Measurements from ENCODE around the gene SLC39A10.
A peak's percentile ranks its signal among the peaks of the same experiment; 100 is the strongest.

Gene SLC39A10, protein sequence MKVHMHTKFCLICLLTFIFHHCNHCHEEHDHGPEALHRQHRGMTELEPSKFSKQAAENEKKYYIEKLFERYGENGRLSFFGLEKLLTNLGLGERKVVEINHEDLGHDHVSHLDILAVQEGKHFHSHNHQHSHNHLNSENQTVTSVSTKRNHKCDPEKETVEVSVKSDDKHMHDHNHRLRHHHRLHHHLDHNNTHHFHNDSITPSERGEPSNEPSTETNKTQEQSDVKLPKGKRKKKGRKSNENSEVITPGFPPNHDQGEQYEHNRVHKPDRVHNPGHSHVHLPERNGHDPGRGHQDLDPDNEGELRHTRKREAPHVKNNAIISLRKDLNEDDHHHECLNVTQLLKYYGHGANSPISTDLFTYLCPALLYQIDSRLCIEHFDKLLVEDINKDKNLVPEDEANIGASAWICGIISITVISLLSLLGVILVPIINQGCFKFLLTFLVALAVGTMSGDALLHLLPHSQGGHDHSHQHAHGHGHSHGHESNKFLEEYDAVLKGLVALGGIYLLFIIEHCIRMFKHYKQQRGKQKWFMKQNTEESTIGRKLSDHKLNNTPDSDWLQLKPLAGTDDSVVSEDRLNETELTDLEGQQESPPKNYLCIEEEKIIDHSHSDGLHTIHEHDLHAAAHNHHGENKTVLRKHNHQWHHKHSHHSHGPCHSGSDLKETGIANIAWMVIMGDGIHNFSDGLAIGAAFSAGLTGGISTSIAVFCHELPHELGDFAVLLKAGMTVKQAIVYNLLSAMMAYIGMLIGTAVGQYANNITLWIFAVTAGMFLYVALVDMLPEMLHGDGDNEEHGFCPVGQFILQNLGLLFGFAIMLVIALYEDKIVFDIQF

DNA sequence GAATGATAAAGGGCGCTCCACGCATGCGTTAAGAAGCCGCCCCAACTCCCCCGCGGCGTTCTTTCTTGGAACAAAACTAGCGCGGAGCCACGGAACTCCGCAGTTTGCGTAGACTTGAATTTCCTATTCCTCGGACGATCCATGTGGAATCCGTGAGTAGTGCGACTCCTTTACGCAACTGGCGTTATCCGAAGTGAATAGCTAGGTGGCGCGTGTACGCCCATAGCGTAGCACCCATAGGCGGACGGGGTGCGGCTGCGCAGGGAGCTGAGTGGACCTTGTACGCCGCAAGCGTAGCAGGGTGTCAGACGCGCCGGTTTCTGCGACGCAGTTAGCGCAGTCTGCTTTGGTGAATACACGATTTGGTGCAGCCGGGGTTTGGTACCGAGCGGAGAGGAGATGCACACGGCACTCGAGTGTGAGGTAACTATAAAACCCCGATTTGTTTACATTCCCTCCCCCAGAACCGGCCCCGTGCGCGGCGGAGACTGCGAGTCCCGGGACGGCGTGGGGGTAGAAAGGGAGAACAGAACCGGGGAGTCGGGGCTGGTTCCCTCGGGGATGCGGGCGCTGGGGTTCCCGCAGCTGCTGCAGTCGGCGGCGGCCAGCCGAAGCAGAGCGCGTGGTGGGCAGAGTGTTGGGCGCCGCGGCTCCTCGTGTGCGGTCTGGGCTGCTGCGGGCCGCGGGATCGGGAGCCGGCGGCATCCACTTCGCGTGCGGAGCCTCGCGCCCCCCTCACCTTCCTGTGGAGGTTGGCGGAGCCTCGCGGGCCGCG lies at the start of gene SLC39A10:
Gene SLC39A10, plus strand, starts transcription at position 368 of the 775 bp plus-strand sequence. CDS start 22,817 bp downstream, outside the sequence.
- DNase-seq (ENCODE audit: low read depth in 2 of 2), result peak; percentile 94 to 97

DNA sequence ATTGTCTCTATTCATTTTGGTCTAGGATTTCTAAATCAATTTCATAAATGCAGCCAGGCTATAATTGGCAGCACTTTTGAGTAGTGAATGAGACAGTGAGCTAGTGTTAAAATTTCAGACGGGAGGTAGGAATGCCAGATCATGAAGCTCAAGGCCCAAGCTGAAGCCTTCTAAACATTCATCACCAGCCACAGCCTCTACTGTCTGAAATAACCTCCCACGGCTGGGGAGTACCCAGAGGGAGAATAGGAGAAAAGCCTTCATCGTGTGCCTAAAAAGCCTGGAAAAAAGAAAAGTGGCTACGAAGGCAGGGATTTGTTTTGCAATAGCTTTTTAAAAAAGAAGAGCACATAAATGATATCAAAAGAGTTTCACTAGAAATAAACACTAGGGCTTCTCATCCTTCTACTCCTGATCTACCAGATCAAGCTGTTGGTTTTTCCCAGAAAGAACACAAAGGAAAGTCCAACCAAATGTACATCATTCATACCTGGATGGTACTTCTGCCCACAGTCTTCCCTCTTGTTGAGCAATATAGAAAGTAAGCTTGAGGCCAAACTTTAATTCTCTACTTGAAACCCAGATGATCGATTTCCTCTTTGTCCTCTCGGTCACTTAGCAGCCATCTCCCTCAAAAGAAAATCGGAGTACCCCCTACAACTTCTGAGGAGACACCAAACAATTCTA lies 48.1 kb upstream of the SLC39A10 start:
- DNase-seq (ENCODE audit: low read depth in 2 of 2), result no peak

GRCh38 chr2:195610717-195611116 lies 46.3 kb upstream of the SLC39A10 start:
- DNase-seq (ENCODE audit: low read depth in 2 of 2), result no peak

GRCh38 chr2:195612611-195613495 lies 44.2 kb upstream of the SLC39A10 start:
- DNase-seq (ENCODE audit: low read depth in 2 of 2), result no peak

- no peak for DNase-seq (ENCODE audit: low read depth in 2 of 2)
These were observed 43.1 kb upstream of the SLC39A10 start for GRCh38 chr2:195613922-195614321.

DNA sequence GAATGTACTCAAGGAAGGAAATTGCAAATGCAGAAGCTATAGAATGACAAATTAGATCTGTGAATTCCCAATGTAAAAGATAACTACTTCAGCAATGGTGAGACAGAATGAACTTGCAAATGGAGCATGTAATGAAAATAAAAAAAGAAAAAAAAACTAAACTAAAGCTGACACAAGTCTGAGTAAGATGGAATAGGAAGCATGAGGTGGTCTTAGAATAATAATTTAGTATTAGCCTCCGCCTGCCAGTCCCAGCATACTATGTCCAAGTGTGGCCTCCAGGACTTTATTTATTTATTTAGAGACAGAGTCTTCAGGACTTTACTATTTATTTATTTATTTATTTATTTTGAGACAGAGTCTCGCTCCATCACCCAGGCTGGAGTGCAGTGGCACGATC lies 37.4 kb upstream of the SLC39A10 start:
- no peak for DNase-seq (ENCODE audit: low read depth in 2 of 2)

DNA sequence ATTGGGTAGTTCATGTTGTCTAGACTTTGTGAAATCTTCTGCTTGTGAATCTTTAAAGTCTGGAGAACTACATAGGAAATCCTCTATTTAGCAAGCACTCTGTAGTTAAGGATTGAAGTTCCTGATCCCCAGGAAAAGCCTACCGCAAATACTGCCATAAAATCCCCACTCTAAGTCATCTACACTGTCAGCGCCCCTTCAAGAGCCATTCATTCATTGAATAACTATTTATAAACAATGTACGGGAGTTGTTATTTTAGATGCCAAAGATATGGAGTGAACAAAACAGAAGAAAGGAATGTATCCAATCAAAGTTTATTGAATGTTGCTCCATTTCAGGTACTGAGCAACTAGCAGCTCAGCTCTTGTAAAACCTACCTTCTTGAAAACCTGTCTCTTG lies 36.5 kb upstream of the SLC39A10 start:
- no peak for DNase-seq (ENCODE audit: low read depth in 2 of 2)

DNA sequence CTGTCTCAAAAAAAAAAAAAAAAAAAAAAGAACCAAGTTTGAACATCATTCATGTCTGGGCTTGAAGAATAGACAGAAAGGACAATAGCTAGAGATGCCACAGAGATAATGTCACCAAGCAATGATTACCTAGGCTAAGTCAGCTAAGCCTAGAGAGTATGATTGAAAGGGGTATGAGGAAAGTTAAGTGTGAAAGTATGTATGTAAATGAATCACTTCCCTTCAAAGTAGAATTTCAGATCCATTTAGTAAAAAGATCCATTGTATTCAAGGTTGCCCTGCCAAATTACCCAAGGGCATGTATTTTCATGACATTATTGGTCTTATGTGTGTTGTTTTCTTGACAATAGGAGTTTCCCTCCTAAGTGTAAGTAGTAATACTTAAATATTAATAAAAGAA lies 34.1 kb upstream of the SLC39A10 start:
- no peak for DNase-seq (ENCODE audit: low read depth in 2 of 2)

- DNase-seq (ENCODE audit: low read depth in 2 of 2), result no peak
These were observed 30.5 kb upstream of the SLC39A10 start for GRCh38 chr2:195626507-195626906.

DNA sequence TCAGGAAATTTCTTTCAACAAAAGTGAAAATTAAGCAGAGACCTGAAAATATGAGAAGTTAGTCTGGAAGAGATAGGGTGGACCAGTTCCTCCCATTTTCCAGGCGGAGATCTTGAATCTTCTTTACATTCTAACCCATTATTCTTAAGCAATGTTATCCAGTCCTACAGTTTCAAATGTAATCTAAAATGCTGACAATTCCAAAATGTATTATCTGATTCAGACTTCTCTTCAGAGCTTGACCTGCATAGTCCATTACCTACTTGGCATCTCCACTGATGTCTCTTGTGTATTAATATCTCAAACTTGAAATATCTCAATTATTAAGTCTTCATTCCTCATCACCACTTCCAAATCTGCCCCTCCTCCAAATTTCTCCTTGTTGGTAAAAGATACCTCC lies 28.4 kb upstream of the SLC39A10 start:
- DNase-seq (ENCODE audit: low read depth in 2 of 2), result no peak

DNA sequence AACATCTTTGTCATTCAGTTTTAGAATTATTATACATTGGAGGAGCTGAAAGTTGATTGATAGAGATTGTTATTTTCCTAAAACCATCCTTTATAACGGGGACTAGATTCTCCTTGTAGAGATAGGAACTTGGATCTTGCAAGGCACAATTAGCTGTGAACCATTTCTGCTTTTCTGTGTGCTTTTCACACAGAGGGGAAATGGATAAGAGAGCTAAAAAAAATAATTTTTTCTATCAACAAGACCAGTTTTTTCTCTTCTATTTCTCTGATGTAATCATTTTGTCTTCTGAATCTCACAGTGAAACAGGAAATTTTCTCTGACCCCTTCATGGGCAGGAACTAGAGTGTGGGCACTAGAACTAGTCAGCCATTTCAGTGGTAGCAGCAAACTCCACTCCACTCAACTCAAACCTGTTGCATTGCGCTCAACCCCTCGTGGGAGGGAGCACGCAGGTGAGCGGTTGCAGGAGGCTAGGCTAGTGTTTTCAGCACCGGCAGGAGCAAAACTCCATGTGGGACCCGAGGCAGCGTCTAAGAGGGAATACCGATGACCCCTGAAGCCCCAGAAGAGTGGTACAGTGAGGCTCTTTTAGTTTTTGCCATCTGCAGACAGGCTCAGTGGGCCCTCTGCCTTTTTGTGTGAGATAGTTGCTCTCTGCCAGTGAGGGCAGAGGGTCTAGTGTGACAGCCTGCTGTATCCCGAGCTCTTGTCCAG lies 24.0 kb upstream of the SLC39A10 start:
- no peak for DNase-seq (ENCODE audit: low read depth in 2 of 2)

GRCh38 chr2:195633573-195633870 lies 23.5 kb upstream of the SLC39A10 start:
- DNase-seq (ENCODE audit: low read depth in 2 of 2), result no peak

DNA sequence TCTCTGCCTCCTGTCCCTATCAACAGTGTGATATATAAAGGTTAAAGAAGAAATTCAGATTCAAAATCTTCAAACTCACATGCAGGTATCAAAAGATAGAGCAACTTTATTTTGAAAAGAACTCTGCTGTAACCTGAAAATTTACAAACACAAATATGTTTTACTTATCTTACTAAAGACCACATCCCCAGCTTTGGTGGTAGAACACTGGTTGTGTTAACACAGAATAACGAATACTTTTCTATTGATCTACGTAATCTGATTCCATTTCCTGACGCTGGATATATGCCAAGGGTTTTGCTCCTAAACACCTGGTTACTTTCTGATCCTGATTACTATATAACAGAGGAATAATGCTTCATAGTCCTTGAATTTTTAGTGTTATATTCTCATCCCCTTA lies 23.1 kb upstream of the SLC39A10 start:
- no peak for DNase-seq (ENCODE audit: low read depth in 2 of 2)

DNA sequence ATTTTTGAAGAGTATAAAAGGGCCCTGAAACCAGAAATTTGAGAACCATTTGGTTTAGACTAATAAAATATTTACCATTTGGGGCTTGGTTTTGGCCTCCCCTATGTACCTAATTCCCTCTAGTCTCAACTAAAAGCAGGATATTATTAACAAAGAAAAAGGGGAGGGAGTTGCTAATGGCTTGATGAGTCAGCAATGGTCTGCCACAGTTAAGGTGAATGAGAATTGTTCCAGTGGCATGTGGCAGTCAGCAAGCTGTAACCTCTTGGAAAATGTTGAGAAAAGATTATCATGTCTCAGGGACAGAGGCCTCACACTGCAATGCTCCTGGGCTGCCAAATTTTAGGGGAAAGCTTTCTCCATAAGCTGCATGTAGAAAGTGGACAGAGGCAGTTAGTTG lies 20.1 kb upstream of the SLC39A10 start:
- no peak for DNase-seq (ENCODE audit: low read depth in 2 of 2)

DNA sequence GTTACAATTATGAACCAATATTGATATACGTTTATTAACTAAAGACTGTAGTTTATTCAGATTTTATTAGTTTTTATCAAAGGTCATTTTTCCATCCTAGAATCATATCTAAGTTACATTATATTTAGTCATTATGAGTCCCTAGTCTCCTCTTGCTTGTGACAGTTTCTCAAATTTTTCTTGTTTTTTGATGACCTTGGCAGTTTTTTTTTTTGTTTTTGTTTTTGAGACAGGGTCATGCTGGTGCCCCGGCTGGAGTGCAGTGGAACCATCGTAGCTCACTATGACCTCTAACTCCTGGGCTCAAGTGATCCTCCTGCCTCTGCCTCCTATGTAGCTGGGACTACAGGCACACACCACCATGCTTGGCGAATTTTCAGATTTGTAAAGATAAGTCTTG lies 18.3 kb upstream of the SLC39A10 start:
- no peak for DNase-seq (ENCODE audit: low read depth in 2 of 2)

DNA sequence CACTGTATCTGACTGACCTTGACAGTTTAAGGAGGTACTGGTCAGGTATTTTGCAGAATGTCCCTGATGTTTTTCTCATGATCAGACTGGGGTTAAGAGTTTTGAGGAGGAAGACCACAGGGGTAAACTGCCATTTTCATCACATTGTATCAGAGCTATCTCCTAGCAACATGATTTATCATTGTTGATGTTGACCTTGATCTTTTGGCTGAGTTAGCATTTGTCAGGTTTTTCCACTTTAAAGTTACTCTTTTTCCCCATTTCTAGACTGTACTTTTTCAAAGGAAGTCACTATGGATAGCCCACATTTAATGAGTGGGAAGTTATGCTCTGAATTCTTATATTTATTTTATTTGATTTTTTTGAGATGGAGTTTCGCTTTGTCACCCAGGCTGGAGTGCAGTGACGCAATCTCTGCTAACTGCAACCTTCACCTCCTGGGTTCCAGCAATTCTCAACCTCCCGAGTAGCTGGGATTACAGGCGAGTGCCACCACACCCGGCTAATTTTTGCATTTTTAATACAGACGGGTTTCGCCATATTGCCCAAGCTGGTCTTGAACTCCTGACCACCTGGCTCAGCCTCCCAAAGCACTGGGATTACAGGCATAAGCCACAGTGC lies 17.7 kb upstream of the SLC39A10 start:
- no peak for DNase-seq (ENCODE audit: low read depth in 2 of 2)

DNA sequence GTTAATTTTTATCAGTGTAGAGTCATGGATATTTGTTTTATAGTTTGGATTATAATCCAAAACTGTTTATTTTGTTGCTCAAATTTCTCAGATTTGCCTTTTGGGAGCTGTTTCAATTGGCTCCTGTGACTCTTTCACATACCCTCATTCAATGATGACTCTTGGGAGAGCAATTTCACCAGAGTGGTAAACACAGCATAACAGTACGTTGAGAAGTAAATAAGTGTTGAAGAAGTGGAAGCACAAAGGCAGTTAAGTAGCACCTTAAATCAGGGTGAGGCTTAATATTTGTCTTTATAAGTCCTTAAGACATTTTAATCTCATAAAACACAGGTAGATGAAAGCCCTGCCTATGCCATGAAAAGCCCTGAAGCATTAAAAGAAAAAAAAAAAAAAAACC lies 17.1 kb upstream of the SLC39A10 start:
- DNase-seq (ENCODE audit: low read depth in 2 of 2), result no peak

DNA sequence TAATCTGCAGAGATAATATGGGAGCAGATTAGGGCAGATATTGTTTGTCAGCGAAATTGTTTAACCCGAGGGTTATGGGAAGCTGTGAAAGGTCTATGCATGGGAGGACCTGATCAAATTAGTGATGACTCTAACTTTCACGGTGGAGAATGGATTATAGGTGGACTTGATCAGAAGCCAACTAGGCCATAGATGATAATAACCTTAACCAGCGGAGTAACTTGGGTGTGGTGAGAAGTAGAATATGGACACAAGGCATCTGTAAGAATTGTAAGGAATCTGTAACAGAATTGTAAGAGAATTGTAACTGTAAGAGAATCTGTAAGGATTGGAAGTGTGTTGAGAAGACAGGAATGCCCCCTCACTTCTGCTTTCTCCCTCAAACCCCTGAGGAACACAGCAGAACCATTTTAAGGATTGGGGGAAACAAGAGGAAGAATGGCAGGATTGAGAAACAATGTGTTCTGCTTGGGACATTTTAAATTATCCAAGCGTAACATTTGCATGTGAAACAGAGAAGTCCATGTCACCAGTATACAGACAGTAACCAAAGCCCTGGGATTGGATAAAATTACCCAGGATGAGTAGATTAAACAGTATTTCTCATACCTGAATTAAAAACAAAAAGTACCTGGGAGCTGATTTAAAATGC lies 14.9 kb upstream of the SLC39A10 start:
- no peak for DNase-seq (ENCODE audit: low read depth in 2 of 2)

GRCh38 chr2:195642679-195643068 lies 14.4 kb upstream of the SLC39A10 start:
- no peak for DNase-seq (ENCODE audit: low read depth in 2 of 2)

Data from stimulated activated CD8-positive, alpha-beta memory T cell treated with anti-CD3 and anti-CD28 coated beads, Interleukin-7, amount 100 ng/mL, for 4 hours (primary cell).